Glutamatergic neuron (in vitro differentiated cells): ENCODE results near the gene FBXL12. TPM values are rescaled to one million over a fixed set of nuclear protein-coding genes. Genes with fewer than 3 reads are reported as not detected.
"Not testable (repeated sequence)": the region's sequence is repeated elsewhere in the genome, so short reads cannot be mapped to it uniquely, and the experiment has no call there.

Experiments
- DNase-seq: peaks from one replicate; pipeline ENCODE4 v3.0.0; 2022
- H3K27ac Mint-ChIP-seq: one replicate; pipeline ENCODE4 v1.8.0; 2020; ENCODE audit warnings: mild to moderate bottlenecking, mixed read lengths, inconsistent platforms; ENCODE audit not compliant: unreplicated experiment
- H3K27me3 Mint-ChIP-seq: one replicate; pipeline ENCODE4 v1.8.0; 2020; ENCODE audit warnings: mild to moderate bottlenecking, moderate library complexity, mixed read lengths, inconsistent platforms; ENCODE audit not compliant: unreplicated experiment
- H3K36me3 Mint-ChIP-seq: one replicate; pipeline ENCODE4 v1.8.0; 2020; ENCODE audit warnings: mild to moderate bottlenecking, mixed read lengths, inconsistent platforms; ENCODE audit not compliant: unreplicated experiment
- H3K4me1 Mint-ChIP-seq: one replicate; pipeline ENCODE4 v1.8.0; 2020; ENCODE audit warnings: mild to moderate bottlenecking, low read depth, mixed read lengths, inconsistent platforms; ENCODE audit not compliant: unreplicated experiment
- H3K4me3 Mint-ChIP-seq: one replicate; pipeline ENCODE4 v1.8.0; 2020; ENCODE audit warnings: mild to moderate bottlenecking, mixed read lengths, inconsistent platforms; ENCODE audit not compliant: unreplicated experiment
- H3K9me3 Mint-ChIP-seq: one replicate; pipeline ENCODE4 v1.8.0; 2020; ENCODE audit warnings: mild to moderate bottlenecking, moderate library complexity, mixed read lengths, inconsistent platforms; ENCODE audit not compliant: unreplicated experiment
- CTCF ChIP-seq: fragments of 200-600 bp; sonication (generic); IDR thresholded peaks from one replicate; pipeline ENCODE4 v1.5.0; 2021; ENCODE audit not compliant: partially characterized antibody, unreplicated experiment
- total RNA-seq: library from RNA; stranded (reverse); fragmentation: NEBNext Ultra II Directional; extraction: Animal tissue kit (Norgen Biotek cat#: 25700); gene quantifications from one replicate; pipeline ENCODE4 v1.2.1, GENCODE V29; 2021; ENCODE audit not compliant: unreplicated experiment

FBXL12 gene
- total RNA-seq, 1 donor from 2014 or later = 43.0 TPM

GRCh38 chr19:9786819-9787218 is 32.1 kb downstream of the FBXL12 start:
- Mint-ChIP-seq H3K9me3 (peaks cover 6% of the 10 kb centered on the region), H3K27ac (peak overlapping the region; percentile 64), H3K4me3 (peak overlapping the region; percentile 71), H3K4me1 (peaks cover 13% of the 10 kb centered on the region), H3K36me3 (peaks cover 4% of the 10 kb centered on the region), H3K27me3 (peaks cover 12% of the 10 kb centered on the region)
- no peak for DNase-seq
- TF ChIP-seq CTCF = no peak

GRCh38 chr19:9786342-9786741 is 32.5 kb downstream of the FBXL12 start:
- Mint-ChIP-seq H3K27me3 (peaks cover 12% of the 10 kb centered on the region), H3K36me3 (peaks cover 4% of the 10 kb centered on the region), H3K4me3 (peak overlapping the region; percentile 98), H3K27ac (peak overlapping the region; percentile 64), H3K4me1 (peaks cover 13% of the 10 kb centered on the region), H3K9me3 (peaks cover 6% of the 10 kb centered on the region)
- TF ChIP-seq CTCF = no peak
- DNase-seq = no peak

- no peak for TF ChIP-seq CTCF
- Mint-ChIP-seq H3K27ac (peak overlapping the region; percentile 100), H3K36me3 (peaks cover 4% of the 10 kb centered on the region), H3K4me3 (peak overlapping the region; percentile 98), H3K9me3 (peaks cover 6% of the 10 kb centered on the region), H3K4me1 (peaks cover 13% of the 10 kb centered on the region), H3K27me3 (peaks cover 12% of the 10 kb centered on the region)
- peak; percentile 100 for DNase-seq
Observed at GRCh38 chr19:9785367-9786331, 33.2 kb downstream of the FBXL12 start.

GRCh38 chr19:9784163-9784496 is 34.7 kb downstream of the FBXL12 start:
- not testable (repeated sequence) for H3K4me1 Mint-ChIP-seq, H3K9me3 Mint-ChIP-seq, H3K36me3 Mint-ChIP-seq, DNase-seq
- Mint-ChIP-seq H3K4me3 (peak overlapping the region; percentile 98), H3K27me3 (peaks cover 11% of the 10 kb centered on the region), H3K27ac (peak overlapping the region; percentile 100)

- DNase-seq = no peak
- H3K27ac Mint-ChIP-seq = peak overlapping the region; percentile 73
- peaks cover 9% of the 10 kb centered on the region for H3K27me3 Mint-ChIP-seq
- H3K4me1 Mint-ChIP-seq = peaks cover 9% of the 10 kb centered on the region
- TF ChIP-seq CTCF = no peak
- H3K9me3 Mint-ChIP-seq = peaks cover 9% of the 10 kb centered on the region
- peaks cover 7% of the 10 kb centered on the region for H3K36me3 Mint-ChIP-seq
- no peak overlapping the region for H3K4me3 Mint-ChIP-seq
Observed at GRCh38 chr19:9782338-9782737, 36.5 kb downstream of the FBXL12 start.
